Urinary bladder (tissue), 4 donors: ENCODE measurements around the gene GOSR1. TPM values are rescaled to one million over a fixed set of nuclear protein-coding genes. Genes with fewer than 3 reads are reported as not detected.
A peak's percentile ranks its signal among the peaks of the same experiment; 100 is the strongest.

Experiments
- DNase-seq: peaks from one replicate; pipeline ENCODE4 v3.0.0-alpha.2; 2015; ENCODE audit errors: extremely low spot score
- H3K27ac ChIP-seq: one replicate; pipeline ENCODE4 v1.5.1; 2013; ENCODE audit warnings: low read depth, mild to moderate bottlenecking, moderate library complexity
- H3K36me3 ChIP-seq: one replicate; pipeline ENCODE4 v1.6.1; 2013; ENCODE audit warnings: mild to moderate bottlenecking, moderate library complexity; ENCODE audit not compliant: insufficient read depth
- H3K4me1 ChIP-seq: one replicate; pipeline ENCODE4 v1.6.1; 2013; ENCODE audit warnings: mild to moderate bottlenecking, moderate library complexity; ENCODE audit not compliant: insufficient read depth
- H3K4me3 ChIP-seq: one replicate; pipeline ENCODE4 v1.5.1; 2013; ENCODE audit warnings: low read depth, low read length
- WGBS: extraction: QIAGEN DNeasy Blood & Tissue Kit; methylation state at CpG from one replicate; pipeline ENCODE4 v1.1.7; 2013; 5-methylcytosine and 5-hydroxymethylcytosine counted together
- polyA plus RNA-seq: library from polyadenylated mRNA; stranded (reverse); fragments of 200-250 nt; gene quantifications from one replicate; pipeline ENCODE4 v1.2.3, GENCODE V29; 2013
- total RNA-seq: library from RNA; depleted of rRNA; stranded (reverse); fragments of >200 nt; gene quantifications from one replicate; pipeline ENCODE4 v1.2.3, GENCODE V29; 2014
- donor health status: healthy with polysubstance abuse.
- donor health status: healthy.

GOSR1 gene
- total and polyA plus RNA-seq, 2 donors: 27.6 to 45.5 TPM

DNA sequence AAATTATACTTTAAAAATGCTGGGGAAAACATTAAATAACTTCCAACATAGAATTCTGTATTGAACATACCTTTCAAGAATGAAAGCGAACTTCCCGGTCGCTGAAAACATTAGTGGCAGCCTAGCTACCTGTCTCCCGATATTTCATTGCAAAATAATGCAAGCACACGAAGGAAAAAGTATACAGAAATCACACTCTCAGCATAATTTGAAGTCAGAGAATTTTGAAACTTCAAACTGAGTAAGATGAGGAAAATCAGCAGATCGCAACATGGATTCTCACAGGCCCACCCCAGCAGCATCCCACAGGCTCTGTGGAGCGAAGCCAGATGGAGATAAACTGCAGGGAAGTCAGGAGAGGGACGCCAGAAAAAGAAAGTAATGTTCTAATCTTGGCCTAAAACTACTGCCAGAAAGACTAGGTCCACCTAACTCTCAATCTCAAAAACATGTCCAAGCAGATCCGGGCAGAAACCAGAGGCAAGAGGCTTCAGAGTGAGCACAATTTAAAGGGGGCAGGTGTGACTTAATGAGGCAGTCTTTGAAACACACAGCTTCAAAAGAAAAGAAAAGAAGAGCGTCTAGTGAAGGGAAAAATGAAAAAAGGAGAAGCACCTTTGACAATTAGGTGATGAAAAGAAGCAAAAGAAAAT is 4.8 kb upstream of the GOSR1 start:
- H3K4me3 ChIP-seq: no peak overlapping the region

DNA sequence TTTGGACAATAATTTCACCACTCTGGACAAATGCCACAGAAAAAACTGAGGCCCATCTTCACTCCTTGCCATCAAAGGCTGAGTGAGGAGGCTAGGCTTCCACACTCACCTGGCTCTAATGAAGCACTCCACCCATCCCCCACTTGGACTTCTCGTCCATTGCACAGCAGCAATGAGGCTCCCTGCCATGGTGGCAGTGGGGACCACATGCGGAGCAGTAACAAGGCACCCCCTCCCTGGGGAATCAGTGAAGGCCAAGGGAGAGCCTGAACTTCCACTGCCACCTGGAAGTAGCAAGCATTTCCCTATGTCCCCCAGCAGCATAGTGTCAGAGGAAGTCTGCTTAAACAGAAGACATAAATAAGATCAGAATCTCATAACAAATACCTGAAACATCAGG is 2.0 kb upstream of the GOSR1 start:
- 95% methylated on average over 2 of the region's 2 CpGs for WGBS
- Histone ChIP-seq H3K27ac (no peak overlapping the region), H3K36me3 (no peaks in the 10 kb centered on the region)

More for the DNA sequence above, 4.8 kb upstream of the GOSR1 start:
- no peak for DNase-seq
- no peaks in the 10 kb centered on the region for H3K4me1 ChIP-seq
- no peaks in the 10 kb centered on the region for H3K36me3 ChIP-seq
- H3K27ac ChIP-seq: no peak overlapping the region
- 47% methylated on average over 10 of the region's 10 CpGs for WGBS

DNA sequence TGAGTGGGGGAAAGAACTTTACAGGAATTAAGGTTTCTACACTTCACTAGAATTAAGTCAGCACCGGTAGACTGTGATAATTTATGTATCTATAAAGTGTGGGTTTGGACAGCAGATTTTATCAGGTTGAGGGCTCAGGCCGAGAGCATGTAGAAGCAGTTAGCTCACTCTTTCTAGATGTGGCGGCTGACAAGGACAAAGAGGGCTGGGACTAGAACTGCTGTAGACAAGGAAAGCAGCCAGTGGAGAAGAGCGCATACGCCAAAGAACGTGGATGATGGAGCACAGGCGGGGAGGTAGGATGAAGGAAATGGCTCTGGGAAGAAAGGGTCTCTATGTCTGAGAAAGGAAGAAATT is 504 bp upstream of the GOSR1 start:
- WGBS: 8% methylated on average over 7 of the region's 7 CpGs

More for the DNA sequence above, 2.0 kb upstream of the GOSR1 start:
- H3K4me3 ChIP-seq: no peak overlapping the region
- no peak for DNase-seq
- no peaks in the 10 kb centered on the region for H3K4me1 ChIP-seq

DNA sequence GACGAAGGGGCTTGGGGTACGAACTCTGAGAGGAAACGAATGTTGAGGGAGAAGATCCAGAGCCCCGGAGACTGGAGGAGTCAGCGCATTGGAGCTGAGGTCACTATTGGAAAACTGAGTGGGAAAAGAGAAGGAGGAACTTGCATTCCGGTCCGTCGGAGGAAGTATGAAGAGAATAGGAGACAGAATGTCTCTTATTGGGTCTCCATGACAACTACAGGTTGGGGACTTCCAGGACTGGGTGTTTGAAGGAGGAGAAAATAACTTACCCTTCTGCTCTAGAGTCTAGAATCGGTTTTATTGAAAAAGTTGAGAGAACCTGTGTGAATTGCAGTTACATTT is 537 bp downstream of the GOSR1 start:
- no peak for DNase-seq
- Histone ChIP-seq H3K4me3 (peak overlapping the region; percentile 85), H3K27ac (peak overlapping the region; percentile 74), H3K36me3 (peaks cover 1% of the 10 kb centered on the region), H3K4me1 (no peaks in the 10 kb centered on the region)
- WGBS: under 1% methylated on average over 9 of the region's 9 CpGs

More for the DNA sequence above, 504 bp upstream of the GOSR1 start:
- H3K36me3 ChIP-seq: peaks cover 1% of the 10 kb centered on the region
- H3K4me3 ChIP-seq: no peak overlapping the region
- no peaks in the 10 kb centered on the region for H3K4me1 ChIP-seq
- H3K27ac ChIP-seq: peak overlapping the region; percentile 29
- no peak for DNase-seq

DNA sequence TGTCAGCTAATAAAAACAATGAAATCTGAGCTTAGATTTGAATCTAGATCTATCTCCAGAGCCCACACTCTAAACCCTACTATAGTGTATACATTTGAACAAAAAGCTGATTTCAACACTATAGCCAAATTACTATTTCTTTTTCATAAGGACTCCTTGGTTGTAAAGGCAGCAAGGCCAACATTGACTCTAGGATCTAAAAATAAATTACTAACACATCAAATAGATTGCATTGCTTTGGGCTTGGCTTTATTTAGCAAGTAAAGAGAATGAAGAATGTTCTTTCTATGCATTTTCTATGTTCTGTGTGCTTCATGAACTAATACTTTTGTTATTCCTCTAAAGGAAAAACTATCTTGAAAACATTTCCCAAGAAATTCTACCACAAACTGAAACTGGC is 5.3 kb downstream of the GOSR1 start:
- Histone ChIP-seq H3K4me1 (no peaks in the 10 kb centered on the region), H3K27ac (no peak overlapping the region), H3K36me3 (peaks cover 8% of the 10 kb centered on the region), H3K4me3 (no peak overlapping the region)
- no peak for DNase-seq

DNA sequence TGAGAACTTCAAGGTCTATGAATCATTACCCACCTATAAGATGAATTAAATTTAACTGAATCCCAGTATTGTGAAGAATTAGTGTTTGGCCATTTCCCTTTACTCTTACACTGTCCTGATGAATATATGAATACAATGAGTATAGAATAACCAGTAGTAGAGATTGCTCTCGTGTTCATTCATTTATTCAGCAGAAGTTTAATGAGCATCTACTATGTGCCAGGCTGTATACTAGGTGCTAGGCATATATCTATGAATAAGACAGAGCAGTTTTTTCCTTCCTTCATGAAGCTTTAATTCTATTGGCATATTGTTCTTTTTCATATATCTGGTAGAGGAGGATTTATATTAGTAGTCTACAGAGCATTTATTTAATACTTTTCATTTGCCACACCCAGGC is 6.0 kb downstream of the GOSR1 start:
- 98% methylated on average over 1 of the region's 1 CpG for WGBS
- Histone ChIP-seq H3K27ac (no peak overlapping the region), H3K4me1 (no peaks in the 10 kb centered on the region), H3K36me3 (peaks cover 8% of the 10 kb centered on the region), H3K4me3 (no peak overlapping the region)
- no peak for DNase-seq

DNA sequence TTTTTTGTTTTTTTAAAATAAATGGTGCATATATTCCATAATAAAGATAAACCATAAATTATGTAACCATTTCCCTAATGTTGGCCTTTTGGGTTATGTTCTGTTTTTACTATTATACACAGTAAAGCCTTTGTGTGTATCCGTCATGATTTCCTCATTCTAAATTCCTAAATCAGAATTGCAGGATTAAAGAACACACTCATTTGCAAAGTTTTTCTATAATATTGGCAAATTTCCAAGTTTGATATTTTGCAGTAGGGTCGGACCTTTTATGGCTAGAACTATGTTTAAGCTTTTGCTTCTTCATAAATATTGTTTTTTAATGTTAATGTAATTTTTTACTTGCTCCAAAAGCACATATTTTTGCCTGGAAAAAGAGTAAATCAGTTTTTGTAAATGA is 16.6 kb downstream of the GOSR1 start:
- Histone ChIP-seq H3K4me1 (no peaks in the 10 kb centered on the region), H3K36me3 (peaks cover 3% of the 10 kb centered on the region), H3K4me3 (no peak overlapping the region), H3K27ac (no peak overlapping the region)
- no peak for DNase-seq
- 37% methylated on average over 2 of the region's 2 CpGs for WGBS

DNA sequence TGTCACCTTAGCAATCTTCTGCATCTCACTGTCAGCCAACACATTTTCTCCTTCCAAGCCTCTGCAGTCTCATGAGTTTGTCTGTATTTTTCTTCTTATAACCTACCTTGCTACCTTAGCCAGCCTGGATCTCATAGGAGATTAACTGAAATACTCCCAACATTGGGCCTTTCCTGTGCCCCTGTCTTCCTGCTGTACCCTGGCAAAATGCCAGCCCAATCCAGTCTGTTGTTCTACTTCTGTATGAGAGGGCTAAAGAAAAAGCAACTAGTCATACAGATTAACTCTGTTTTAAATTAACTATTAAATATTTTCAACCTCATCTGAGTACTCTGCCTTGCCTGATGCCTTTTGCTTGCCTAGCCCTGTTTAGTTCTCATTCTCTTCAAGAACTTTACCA is 18.4 kb downstream of the GOSR1 start:
- DNase-seq: no peak
- peaks cover 3% of the 10 kb centered on the region for H3K36me3 ChIP-seq
- H3K4me1 ChIP-seq: no peaks in the 10 kb centered on the region
- H3K27ac ChIP-seq: no peak overlapping the region
- no peak overlapping the region for H3K4me3 ChIP-seq

DNA sequence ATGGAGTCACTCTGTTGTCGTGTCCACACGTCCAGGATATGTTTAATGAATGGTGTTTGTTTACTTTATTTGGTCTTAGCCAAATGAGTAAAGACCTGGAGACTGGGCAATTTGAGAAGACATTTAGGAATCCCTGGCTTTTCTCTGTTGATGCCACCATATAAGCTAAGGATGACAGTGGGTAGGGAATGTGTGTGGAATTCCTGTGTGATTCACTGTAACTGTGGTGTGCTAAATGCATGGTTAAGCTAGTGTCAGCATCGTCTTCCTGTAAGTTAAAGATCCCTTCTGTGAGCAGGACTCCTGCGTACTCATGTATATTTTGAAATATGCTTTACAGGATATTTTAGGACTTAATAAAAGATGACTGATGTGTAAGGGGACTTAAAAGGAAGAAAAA is 26.4 kb downstream of the GOSR1 start:
- Histone ChIP-seq H3K36me3 (peaks cover 2% of the 10 kb centered on the region), H3K27ac (no peak overlapping the region), H3K4me3 (no peak overlapping the region), H3K4me1 (no peaks in the 10 kb centered on the region)
- 76% methylated on average over 4 of the region's 4 CpGs for whole genome bisulfite sequencing
- no peak for DNase-seq

DNA sequence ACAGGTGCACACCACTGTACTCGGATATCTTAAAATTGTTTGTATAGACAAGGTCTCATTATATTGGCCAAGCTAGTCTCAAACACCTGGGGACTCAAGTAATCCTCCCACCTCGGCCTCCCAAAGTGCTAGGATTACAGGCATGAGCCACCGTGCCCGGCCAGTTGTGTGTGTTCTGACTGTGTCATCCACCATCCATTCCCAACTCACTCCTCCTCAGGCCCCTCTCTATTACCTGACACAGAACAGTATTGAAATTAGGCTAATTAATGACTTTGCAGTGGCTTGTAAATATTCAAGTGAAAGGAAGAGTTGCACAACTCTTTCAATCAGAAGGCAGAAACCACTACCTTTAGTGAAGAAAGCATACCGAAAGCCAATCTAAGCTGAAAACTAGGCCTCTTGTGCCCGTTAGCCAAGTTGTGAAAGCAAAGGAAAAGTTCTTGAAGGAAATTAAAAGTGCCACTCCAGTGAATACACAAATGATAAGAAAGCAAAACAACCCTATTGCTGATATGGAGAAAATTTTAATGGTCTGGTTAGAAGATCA is 28.7 kb downstream of the GOSR1 start:
- no peak for DNase-seq
- WGBS: 96% methylated on average over 6 of the region's 6 CpGs
- Histone ChIP-seq H3K4me1 (no peaks in the 10 kb centered on the region), H3K4me3 (no peak overlapping the region), H3K27ac (no peak overlapping the region), H3K36me3 (peaks cover 2% of the 10 kb centered on the region)

DNA sequence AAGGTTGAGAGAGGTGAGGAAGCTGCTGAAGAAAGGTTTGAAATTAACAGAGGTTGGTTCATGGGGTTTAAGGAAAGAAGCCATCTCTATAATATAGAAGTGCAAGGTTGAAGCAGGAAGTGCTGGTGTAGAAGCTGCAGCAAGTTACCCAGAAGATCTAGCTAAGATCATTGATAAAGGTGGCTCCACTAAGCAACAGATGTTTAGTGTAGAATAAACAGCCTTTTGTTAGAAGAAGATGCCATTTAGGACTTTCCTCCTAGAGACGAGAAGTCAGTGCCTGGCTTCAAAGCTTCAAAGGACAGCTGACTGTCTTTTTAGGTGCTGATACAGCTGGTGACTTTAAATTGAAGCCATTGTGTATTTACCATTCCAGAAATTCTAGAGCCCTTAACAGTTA is 29.3 kb downstream of the GOSR1 start:
- Histone ChIP-seq H3K36me3 (peaks cover 2% of the 10 kb centered on the region), H3K4me1 (no peaks in the 10 kb centered on the region), H3K27ac (no peak overlapping the region), H3K4me3 (no peak overlapping the region)
- DNase-seq: no peak
- 92% methylated on average over 1 of the region's 1 CpG for whole genome bisulfite sequencing

DNA sequence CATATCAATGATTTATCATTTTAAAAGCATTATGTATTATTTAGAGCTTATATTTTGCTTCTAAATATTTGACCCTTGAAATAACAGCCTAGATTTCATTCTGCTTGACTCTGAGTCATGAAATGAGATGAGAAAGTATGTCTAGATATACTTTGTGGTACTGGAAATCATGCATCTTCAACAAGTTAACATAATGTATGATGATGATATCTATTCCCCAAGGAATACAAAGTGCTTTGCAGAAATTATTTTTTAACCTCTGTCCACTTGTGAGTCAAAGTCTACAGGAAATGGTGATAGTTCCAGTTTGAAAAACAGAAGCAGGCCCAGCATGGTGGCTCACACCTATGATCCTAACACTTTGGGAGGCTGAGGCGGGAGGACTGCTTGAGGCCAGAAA is 36.1 kb downstream of the GOSR1 start:
- H3K4me1 ChIP-seq: no peaks in the 10 kb centered on the region
- H3K36me3 ChIP-seq: no peaks in the 10 kb centered on the region

DNA sequence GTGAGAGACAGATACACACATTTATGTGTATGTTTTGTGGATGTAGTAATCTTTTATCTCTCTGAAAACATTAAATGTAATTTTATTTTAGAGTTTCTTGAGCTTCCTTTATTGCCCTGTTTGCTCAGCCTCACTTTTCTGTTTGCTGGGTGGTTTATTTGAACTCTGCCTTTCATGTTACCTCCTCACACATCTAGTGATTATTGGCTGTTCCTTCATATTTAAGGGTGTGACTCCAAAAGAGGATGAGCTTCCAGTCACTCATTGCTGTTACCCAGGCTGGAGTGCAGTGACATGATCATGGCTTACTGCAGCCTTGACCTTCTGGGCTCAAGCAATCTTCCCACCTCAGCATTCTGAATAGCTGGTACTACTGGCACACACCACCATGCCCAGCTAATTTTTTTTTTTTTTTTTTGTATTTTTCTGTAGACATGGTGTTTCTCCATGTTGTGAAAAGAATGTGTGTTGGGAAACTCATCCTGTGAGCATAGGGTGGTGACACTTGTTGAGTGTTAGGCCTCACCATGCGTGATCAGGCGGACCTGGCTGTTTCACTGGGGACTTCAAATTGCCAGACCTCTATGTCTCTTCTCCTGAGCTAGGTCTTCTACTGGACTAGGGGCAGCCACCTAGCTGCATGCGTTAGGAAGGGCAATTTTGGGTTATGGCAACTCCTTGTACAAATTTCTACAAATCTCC is 37.8 kb downstream of the GOSR1 start:
- Histone ChIP-seq H3K36me3 (no peaks in the 10 kb centered on the region), H3K27ac (no peak overlapping the region), H3K4me1 (no peaks in the 10 kb centered on the region), H3K4me3 (no peak overlapping the region)
- DNase-seq: no peak
- WGBS: 97% methylated on average over 3 of the region's 3 CpGs

More for the DNA sequence above, 36.1 kb downstream of the GOSR1 start:
- Histone ChIP-seq H3K4me3 (no peak overlapping the region), H3K27ac (no peak overlapping the region)
- no peak for DNase-seq
- 100% methylated on average over 1 of the region's 1 CpG for WGBS

DNA sequence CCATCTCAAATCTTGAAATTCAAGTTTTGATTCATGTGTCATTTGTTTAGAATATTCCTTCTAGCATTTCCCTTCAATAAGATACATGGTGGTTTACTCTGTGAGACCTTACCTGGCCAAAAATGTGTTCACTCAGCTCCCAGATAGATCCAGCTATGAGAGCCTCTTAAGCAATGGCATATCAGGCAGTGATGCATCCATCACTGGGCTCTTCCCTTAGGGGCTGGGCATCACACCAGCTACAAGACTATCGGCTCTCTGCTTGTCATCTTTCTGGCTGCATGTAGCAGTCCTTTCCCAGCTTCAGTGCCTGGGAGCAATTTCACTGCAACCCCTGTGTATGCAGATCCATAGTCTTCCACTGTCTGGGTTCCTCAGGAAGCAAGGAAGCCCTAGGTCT is 40.6 kb downstream of the GOSR1 start:
- H3K27ac ChIP-seq: no peak overlapping the region
- no peak overlapping the region for H3K4me3 ChIP-seq
- no peak for DNase-seq
- WGBS: 76% methylated on average over 1 of the region's 1 CpG
- H3K36me3 ChIP-seq: no peaks in the 10 kb centered on the region
- no peaks in the 10 kb centered on the region for H3K4me1 ChIP-seq
